NT2/D1 (cell line): ENCODE measurements around the gene ATMIN.

Experiments
- DNase-seq: peaks from one replicate; pipeline ENCODE4 v3.0.0-alpha.2; 2011; ENCODE audit warnings: low read depth, low spot score
- H3K27me3 ChIP-seq: 2 replicates; pipeline ENCODE4 v1.6.0; 2011; ENCODE audit warnings: mild to moderate bottlenecking; ENCODE audit not compliant: insufficient read length, insufficient read depth
- H3K36me3 ChIP-seq: 2 replicates; pipeline ENCODE4 v1.6.1; 2011; ENCODE audit warnings: mild to moderate bottlenecking, low read length, mixed read lengths; ENCODE audit not compliant: insufficient read depth, insufficient read length
- H3K4me1 ChIP-seq: 2 replicates; pipeline ENCODE4 v1.5.1; 2011; ENCODE audit not compliant: insufficient read depth, insufficient read length
- H3K4me3 ChIP-seq: 2 replicates; pipeline ENCODE4 v1.5.1; 2011; ENCODE audit warnings: low read depth; ENCODE audit not compliant: insufficient read length
- H3K9ac ChIP-seq: 2 replicates; pipeline ENCODE4 v1.6.0; 2011; ENCODE audit warnings: low read depth; ENCODE audit not compliant: insufficient read length
- H3K9me3 ChIP-seq: 2 replicates; pipeline ENCODE4 v1.5.1; 2011; ENCODE audit warnings: mild to moderate bottlenecking, low read length; ENCODE audit not compliant: insufficient read depth
- SUZ12 ChIP-seq: IDR thresholded peaks from 2 replicates; pipeline ENCODE4 v1.6.1; 2011; ENCODE audit not compliant: insufficient read length, insufficient read depth; ENCODE audit errors: extremely low read depth
- YY1 ChIP-seq: IDR thresholded peaks from 2 replicates; pipeline ENCODE4 v1.6.1; 2011; ENCODE audit not compliant: insufficient read length, insufficient read depth
- ZNF274 ChIP-seq: IDR thresholded peaks from 2 replicates; pipeline ENCODE4 v1.6.1; 2011; ENCODE audit warnings: mild to moderate bottlenecking, low read depth, low read length

ATMIN gene

DNA sequence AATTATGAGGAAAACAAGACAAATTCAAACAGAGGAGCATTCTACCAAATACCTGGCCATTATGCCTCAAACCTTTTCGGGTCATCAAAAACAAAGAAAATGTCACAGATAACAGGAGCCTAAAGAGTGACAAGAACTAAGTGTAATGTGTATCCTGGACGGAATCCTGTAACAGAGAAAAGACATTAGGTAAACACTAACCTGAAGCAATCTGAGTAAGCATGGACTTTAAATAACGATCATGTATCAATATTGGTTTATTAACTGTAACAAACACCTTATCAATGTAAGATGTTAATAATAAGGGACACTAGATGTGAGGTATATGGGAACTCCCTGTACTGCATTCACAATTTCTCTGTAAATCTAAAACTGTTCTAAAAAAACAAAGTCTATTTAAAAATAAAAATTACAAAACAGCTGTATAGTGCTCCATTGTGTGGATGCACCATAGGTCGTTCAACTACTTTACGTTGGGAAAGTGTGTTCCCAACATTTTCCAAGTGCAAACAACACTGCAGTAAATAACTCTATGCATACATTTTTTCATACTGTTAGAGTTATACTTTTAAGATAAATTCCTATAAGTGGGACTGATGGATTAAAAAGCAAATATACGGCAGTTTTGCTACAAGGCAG, 43.7 kb upstream of the ATMIN start:
- H3K4me3 ChIP-seq = no peak overlapping the region
- H3K27me3 ChIP-seq = no peaks in the 10 kb centered on the region
- no peak for DNase-seq
- no peak overlapping the region for H3K9ac ChIP-seq
- H3K9me3 ChIP-seq = no peaks in the 10 kb centered on the region
- peaks cover 16% of the 10 kb centered on the region for H3K36me3 ChIP-seq
- H3K4me1 ChIP-seq = no peaks in the 10 kb centered on the region
- TF ChIP-seq YY1 = no peak
- no peak for TF ChIP-seq ZNF274
- TF ChIP-seq SUZ12 = no peak

DNA sequence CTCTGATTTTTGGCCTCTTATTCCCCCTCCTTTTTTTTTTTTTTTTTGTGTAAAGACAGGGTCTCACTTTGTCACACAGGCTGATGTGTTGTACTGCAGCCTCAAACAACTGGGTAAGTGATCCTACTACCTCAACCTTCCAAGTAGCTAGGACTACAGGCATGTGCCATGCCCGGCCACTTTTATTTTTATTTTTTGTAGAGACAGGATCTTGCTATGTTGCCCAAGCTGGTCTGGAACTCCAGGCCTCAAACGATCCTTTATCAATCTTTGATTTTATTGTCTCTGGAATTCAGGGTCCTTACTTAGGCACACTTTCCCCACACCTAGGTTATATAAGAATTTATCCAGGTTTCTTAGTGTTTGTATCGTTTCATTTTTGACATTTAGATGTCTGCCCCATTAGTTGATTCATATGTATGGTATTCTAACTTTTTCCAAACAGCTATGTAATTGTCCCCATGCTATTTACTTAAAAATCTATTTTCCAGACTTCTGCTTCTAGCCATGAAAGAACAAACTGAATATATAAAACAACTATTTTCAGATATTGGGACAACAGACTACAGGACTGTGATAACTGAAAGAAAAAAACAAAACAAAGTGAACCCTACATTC, 42.9 kb upstream of the ATMIN start:
- no peak overlapping the region for H3K4me3 ChIP-seq
- H3K9ac ChIP-seq = no peak overlapping the region
- no peak for TF ChIP-seq YY1
- no peak for DNase-seq
- H3K36me3 ChIP-seq = peaks cover 16% of the 10 kb centered on the region
- H3K4me1 ChIP-seq = no peaks in the 10 kb centered on the region
- H3K9me3 ChIP-seq = no peaks in the 10 kb centered on the region
- H3K27me3 ChIP-seq = no peaks in the 10 kb centered on the region

DNA sequence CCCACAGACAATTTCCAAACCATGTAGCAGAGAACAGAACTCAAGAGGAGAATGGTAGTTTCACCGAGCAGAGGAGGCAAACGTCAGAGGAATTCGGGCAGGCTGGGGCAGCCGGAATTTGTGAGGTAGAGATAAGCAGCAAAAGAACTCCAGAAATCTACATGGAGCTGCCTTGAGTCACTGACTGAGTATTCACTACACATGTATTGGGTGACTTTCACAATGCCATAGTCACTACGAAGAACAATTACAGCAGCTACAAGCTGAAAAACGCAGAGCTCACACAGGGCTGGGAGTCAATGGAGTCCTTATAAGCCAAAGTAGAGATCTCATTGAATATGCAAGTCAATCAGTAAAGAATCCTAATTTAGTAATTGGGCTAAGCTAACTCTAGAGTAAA, 42.3 kb upstream of the ATMIN start:
- Histone ChIP-seq H3K4me3 (no peak overlapping the region), H3K36me3 (peaks cover 16% of the 10 kb centered on the region), H3K4me1 (no peaks in the 10 kb centered on the region), H3K9me3 (no peaks in the 10 kb centered on the region), H3K27me3 (no peaks in the 10 kb centered on the region), H3K9ac (no peak overlapping the region)
- no peak for TF ChIP-seq SUZ12
- no peak for TF ChIP-seq YY1
- TF ChIP-seq ZNF274 = no peak
- no peak for DNase-seq

DNA sequence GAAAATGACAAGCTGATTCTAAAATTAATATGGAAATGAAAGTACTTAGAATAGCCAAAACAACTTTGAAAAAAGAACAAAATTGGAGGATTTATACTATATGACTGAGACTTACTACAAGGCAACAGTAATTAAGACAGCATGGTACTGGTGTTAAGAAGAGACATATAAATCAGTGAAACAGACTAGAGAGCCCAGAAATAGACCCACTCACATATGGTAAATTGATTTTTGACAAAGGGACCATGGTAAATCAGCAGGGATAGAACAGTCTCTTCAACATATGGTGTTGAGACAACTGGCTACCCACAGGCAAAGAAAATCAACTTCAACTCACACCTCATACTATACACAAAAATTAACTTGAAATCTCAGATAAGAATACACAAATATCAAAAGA, 41.8 kb upstream of the ATMIN start:
- H3K9ac ChIP-seq = no peak overlapping the region
- DNase-seq = no peak
- TF ChIP-seq ZNF274 = no peak
- TF ChIP-seq SUZ12 = no peak
- no peak for TF ChIP-seq YY1
- no peak overlapping the region for H3K4me3 ChIP-seq
- no peaks in the 10 kb centered on the region for H3K9me3 ChIP-seq
- no peaks in the 10 kb centered on the region for H3K4me1 ChIP-seq
- no peaks in the 10 kb centered on the region for H3K27me3 ChIP-seq
- peaks cover 16% of the 10 kb centered on the region for H3K36me3 ChIP-seq

DNA sequence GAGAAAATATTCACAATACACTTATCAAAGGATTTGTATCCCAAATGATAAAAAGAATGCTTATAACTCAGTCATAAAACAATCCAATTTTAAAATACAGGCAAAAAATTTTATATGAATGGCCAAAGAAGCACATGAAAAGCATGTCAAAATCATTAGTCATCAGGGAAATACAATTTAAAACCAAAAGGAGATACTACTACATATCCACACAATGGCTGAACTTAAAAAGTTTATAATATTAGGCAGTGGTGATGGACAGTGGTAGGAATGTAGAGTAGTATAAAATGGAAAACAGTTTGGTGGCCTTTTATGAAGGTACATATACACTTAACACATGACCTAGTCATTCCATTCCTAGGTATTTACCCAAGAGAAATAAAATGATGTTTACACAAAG, 41.2 kb upstream of the ATMIN start:
- no peak for TF ChIP-seq SUZ12
- no peak for TF ChIP-seq ZNF274
- no peak for TF ChIP-seq YY1
- Histone ChIP-seq H3K9me3 (no peaks in the 10 kb centered on the region), H3K27me3 (no peaks in the 10 kb centered on the region), H3K36me3 (peaks cover 16% of the 10 kb centered on the region), H3K9ac (no peak overlapping the region), H3K4me1 (no peaks in the 10 kb centered on the region), H3K4me3 (no peak overlapping the region)
- no peak for DNase-seq

DNA sequence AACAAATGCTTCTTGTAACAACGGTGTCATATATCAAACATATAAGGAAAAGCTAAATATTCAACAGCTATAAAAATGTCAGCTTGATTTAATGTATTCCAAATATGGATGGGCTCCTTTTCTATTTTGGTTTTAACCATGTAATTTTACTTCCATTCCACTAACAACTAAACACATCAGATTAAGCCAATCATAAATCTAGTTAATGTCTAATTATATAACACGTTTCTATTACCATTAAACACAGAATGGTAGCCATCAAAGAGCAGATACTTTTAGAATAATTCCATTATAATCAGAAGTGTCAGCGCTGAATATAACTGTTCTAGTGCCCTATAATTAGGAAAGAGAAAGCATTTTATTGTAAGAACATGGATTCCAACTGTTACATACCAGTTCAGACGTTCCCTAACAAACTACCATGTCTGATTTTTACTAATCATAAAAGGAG, 38.9 kb upstream of the ATMIN start:
- no peak for TF ChIP-seq YY1
- peaks cover 17% of the 10 kb centered on the region for H3K36me3 ChIP-seq
- DNase-seq = no peak
- H3K4me1 ChIP-seq = no peaks in the 10 kb centered on the region
- H3K4me3 ChIP-seq = no peak overlapping the region
- H3K27me3 ChIP-seq = no peaks in the 10 kb centered on the region
- no peak overlapping the region for H3K9ac ChIP-seq
- H3K9me3 ChIP-seq = no peaks in the 10 kb centered on the region

DNA sequence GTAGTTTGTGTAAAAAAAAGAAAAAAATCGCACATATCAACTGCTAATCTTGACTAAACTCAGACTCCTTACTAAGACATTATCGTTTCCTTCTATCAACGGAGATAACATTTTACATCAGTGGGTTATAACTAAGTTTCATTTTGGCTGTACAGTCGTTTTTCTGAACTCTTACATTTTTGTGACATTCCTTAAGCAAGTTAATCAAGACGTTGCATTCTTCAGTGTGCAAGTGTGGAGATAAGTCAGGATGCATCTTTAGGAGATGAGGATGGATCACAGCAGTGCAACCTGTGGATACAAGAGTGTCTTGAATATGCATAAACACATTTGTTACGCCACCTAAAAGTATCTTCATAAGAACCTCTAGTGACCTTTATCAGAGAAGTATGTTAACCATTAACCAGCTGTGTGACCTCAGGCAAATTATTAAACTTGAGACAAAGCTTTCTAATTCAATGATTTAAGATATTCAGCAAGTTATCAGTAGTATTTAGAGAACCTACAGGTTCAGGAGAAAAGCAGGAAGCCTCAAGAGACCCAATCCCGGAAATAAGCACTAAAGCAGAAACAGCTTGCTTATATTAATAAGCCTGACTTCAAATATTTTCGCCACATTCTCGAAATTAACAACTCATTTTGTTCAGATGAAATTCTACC, 38.4 kb upstream of the ATMIN start:
- H3K9ac ChIP-seq = no peak overlapping the region
- H3K9me3 ChIP-seq = no peaks in the 10 kb centered on the region
- TF ChIP-seq SUZ12 = no peak
- no peak for TF ChIP-seq YY1
- TF ChIP-seq ZNF274 = no peak
- no peak overlapping the region for H3K4me3 ChIP-seq
- no peaks in the 10 kb centered on the region for H3K4me1 ChIP-seq
- no peaks in the 10 kb centered on the region for H3K27me3 ChIP-seq
- peaks cover 15% of the 10 kb centered on the region for H3K36me3 ChIP-seq
- DNase-seq = no peak
